ENCODE data around the gene CNST. TPM values are rescaled to one million over a fixed set of nuclear protein-coding genes. Genes with fewer than 3 reads are reported as not detected.

The CNST gene
- total and polyA plus RNA-seq, 2 of the 13 experiments (the other 11 are each of a cell fraction or from before 2014, with no cell fraction given), result 6.3 to 12.4 TPM

- in situ Hi-C loops (cut with HindIII; ENCODE audit: extremely low pct_ligation_motif_present, low pct_unique_long_range_greater_than_20kb), result no loop called here
Observed at GRCh38 chr1:246595146-246595545, 28.9 kb downstream of the CNST start.

More at GRCh38 chr1:246595146-246595545, 28.9 kb downstream of the CNST start:
- Histone ChIP-seq H4K20me1 (ENCODE audit: insufficient read depth, low read length) (no peaks in the 10 kb centered on the region), H3K79me2 (ENCODE audit: insufficient read depth, low read length) (peaks cover 3% of the 10 kb centered on the region), H3K4me3 (replicated peaks in 1 of 3; ENCODE audit: insufficient read depth in 1 of 3, low read depth in 2 of 3, low read length in 3 of 3) (no peak overlapping the region), H3K27ac (ENCODE audit: extremely low read length, insufficient read depth, low read length) (no peak overlapping the region), H3K9me3 (ENCODE audit: low read length) (no peaks in the 10 kb centered on the region), H3K4me1 (ENCODE audit: insufficient read depth, low read length) (no peaks in the 10 kb centered on the region), H3K9ac (ENCODE audit: insufficient read depth, low read depth, low read length) (no peak overlapping the region), H2AFZ (ENCODE audit: low read length) (no peak overlapping the region), H3K4me2 (ENCODE audit: low read depth, low read length) (no peak overlapping the region), H3K36me3 (replicated peaks in 1 of 2; ENCODE audit: control insufficient read depth in 1 of 2, insufficient read depth in 2 of 2, low read length in 2 of 2) (peaks cover 3 to 19% of the 10 kb centered on the region in 2 experiments; a peak in 4 of 5 replicates), H3K27me3 (ENCODE audit: control insufficient read depth in 1 of 2, insufficient read depth in 2 of 2, low read length in 2 of 2) (no peaks in the 10 kb centered on the region)
- intact Hi-C loops (cut with micrococcal nuclease; ENCODE audit: unreplicated experiment), result no loop called here
- no peak for DNase-seq (ENCODE audit: low spot score)
- ATAC-seq, result no peak
- no peak for FAIRE-seq
- BruUV-seq (replicated peaks), result no TSS peak
- ChIA-PET POLR2A (interaction anchor here (1.2 kb wide), 1 partner anchor 29 kb away, joined by 3 read pairs; the partner anchor contains the start of genes CNST and TFB2M), CTCF (ENCODE audit: low intra/inter-chr PET ratio, low total read pairs) (no interaction called here)
- TF ChIP-seq ZNF10 (CRISPR knock-in tag; IDR thresholded peaks at IDR 0.05; ENCODE audit: borderline replicate concordance, low read depth), result no peak
- TF ChIP-seq ZNF143 (CRISPR knock-in tag; IDR thresholded peaks at IDR 0.05), result no peak
- TF ChIP-seq BRF2 (CRISPR knock-in tag; IDR thresholded peaks at IDR 0.05), result no peak
- TF ChIP-seq FOXA1 (IDR thresholded peaks at IDR 0.05), result no peak
- TF ChIP-seq FOXA1 (CRISPR knock-in tag; IDR thresholded peaks at IDR 0.05), result no peak
- no peak for TF ChIP-seq IRF9 (CRISPR knock-in tag; IDR thresholded peaks at IDR 0.05; ENCODE audit: borderline replicate concordance)
- no peak for TF ChIP-seq PAXIP1 (CRISPR knock-in tag; conservative IDR thresholded peaks at IDR 0.05)
- no peak for TF ChIP-seq SP140L (CRISPR knock-in tag; IDR thresholded peaks at IDR 0.05; ENCODE audit: borderline replicate concordance)
- TF ChIP-seq ZNF605 (CRISPR knock-in tag; IDR thresholded peaks at IDR 0.05), result no peak
- no peak for TF ChIP-seq SCMH1 (CRISPR knock-in tag; IDR thresholded peaks at IDR 0.05; ENCODE audit: borderline replicate concordance)
- no peak for TF ChIP-seq KLF6 (CRISPR knock-in tag; IDR thresholded peaks at IDR 0.05)
- no peak for TF ChIP-seq PCBP2 (optimal IDR thresholded peaks at IDR 0.05; ENCODE audit: low read depth, low read length, poor library complexity, severe bottlenecking)
- no peak for TF ChIP-seq THAP9 (CRISPR knock-in tag; IDR thresholded peaks at IDR 0.05; ENCODE audit: borderline replicate concordance)
- TF ChIP-seq ZBTB1 (CRISPR knock-in tag; IDR thresholded peaks at IDR 0.05; ENCODE audit: borderline replicate concordance), result no peak
- no peak for TF ChIP-seq KDM5B (CRISPR knock-in tag; IDR thresholded peaks at IDR 0.05; ENCODE audit: borderline replicate concordance)
- no peak for TF ChIP-seq RXRA (CRISPR knock-in tag; IDR thresholded peaks at IDR 0.05)
- WGBS (ENCODE audit: low lambda C conversion rate), result 95% methylated on average over 3 of the region's 3 CpGs

All from HepG2 (cell line).